Left renal cortex interstitium (tissue), 4 donors: ENCODE results near the gene EPHA1. TPM values are rescaled to one million over a fixed set of nuclear protein-coding genes. Genes with fewer than 3 reads are reported as not detected.
"Not testable (repeated sequence)": the region's sequence is repeated elsewhere in the genome, so short reads cannot be mapped to it uniquely, and the experiment has no call there.

ENCODE experiments used
- DNase-seq, 4 donors: peaks; one replicate each; pipeline ENCODE4 v3.0.0-alpha.2; 2013; ENCODE audit warnings: low read depth in 4 of 4, low spot score in 2 of 4, missing footprints in 1 of 4
- polyA plus RNA-seq, 4 donors: library from polyadenylated mRNA; unstranded; fragments of 120-200 nt; gene quantifications; one replicate each; pipeline ENCODE4 v1.2.1, GENCODE V29; 2013; ENCODE audit not compliant: insufficient read length in 4 of 4

EPHA1 gene
- polyA plus RNA-seq, 4 donors: 16.3 to 20.4 (median 18.9) TPM

DNA sequence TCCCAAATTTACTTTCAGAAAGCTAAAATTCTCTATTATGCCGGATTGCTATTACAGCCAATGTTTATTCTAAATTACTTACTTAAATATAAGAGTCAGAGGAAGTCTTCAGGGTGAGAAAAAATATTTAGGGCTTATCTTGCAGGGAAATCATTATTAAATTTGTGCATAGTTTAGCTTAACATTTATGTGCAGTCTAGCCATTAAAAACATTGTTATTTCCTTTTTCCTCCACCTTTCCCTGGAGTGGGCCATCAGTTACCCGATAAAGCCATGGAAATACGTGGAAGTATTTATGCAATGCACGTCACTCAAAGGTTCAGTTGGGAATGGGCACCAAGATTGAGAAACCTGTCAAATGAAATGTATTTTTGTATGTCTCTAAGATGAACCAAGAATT lies 25.1 kb upstream of the EPHA1 start:
- DNase-seq: no peak

DNA sequence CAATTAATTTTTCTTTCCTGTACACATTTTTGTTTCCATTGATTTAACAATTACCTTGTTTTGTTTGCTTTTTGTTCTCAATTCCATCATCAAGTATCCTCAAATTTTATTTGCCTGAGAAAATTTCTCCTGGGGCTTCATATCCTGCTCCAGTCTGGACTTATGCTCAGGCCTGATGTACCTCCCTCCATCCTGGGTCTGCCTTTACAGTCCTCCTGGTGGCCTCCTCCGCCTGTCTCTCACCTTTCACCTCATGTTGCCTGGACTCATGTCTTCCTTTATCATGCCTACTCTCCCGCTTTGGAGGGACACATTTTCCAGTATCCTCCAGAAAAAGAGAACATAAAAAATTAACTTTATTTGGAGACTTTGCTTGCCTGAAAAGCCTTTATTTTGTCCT lies 22.5 kb upstream of the EPHA1 start:
- no peak for DNase-seq

DNA sequence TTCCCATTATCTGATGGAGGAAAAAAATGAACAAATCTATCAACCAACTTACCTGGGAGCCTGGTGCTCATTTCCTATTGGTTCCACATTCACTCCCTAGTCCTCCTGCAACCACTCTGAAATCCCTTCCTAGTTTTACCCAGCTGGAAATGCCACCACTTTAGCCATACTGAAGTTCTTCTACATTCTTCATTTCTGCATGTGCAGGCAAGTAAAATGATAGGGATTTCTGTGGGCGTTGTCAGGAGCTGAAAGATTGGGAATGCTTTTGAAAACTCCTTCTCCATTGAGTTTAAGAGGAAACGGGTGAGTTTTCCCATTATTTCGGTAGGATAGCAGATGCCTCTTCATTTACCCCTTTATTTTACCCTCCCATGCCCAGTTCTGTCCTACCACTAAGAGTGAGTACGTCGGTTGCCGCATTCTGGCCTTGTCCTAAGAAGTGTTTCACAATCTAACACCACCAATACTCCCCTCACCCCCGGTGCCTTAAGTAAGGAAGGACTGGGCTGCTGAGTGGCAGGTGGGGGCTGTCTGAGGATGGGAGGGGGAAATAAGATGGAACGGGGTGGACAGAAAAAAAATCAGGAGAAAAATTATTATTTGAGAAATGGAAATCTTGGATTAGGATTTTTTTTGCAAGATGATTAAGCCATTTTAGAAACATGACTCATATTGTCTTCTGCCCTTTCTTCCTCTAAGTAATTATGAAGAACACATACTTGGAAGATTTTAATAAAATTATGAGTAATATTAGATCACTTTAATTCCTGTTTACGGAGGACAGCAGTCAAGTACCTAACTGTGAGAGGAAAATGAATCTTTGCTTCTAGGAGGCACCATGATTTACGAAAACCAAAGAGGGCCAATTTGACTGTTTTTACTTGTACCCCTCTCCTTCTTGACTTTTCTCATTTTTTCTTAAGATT lies 21.4 kb upstream of the EPHA1 start:
- no peak for DNase-seq

DNA sequence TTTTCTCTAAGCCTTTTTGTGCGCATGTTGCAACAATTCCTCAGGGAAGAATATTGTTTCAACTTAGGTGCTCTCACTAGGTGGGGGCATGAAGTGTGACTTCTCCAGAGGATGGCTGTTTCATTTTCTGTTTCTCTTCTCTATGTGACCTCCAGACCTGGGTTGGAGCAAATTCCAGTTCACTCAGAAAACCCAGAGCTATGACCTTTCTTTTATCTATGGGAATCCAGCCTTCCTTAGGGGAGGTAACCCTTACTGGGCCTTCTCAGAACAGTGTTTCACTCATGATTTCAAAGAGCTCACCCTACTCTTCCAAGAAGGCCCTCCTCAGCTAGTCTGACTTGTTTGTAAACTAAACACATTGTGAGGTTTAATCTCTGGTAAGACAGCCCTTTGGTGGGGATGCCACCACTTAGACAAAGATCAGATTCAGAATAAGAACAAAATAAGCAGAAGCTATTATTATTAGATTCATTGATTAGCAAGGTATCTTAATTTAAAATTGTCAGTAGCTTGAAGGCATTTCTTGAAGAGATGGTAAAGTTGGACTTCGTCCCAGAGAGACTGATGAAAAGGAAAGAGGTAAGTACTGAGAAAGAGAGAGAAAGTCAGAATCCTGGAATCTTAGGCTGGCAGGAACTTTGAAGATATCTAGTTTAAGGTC lies 18.0 kb upstream of the EPHA1 start:
- DNase-seq: no peak

DNA sequence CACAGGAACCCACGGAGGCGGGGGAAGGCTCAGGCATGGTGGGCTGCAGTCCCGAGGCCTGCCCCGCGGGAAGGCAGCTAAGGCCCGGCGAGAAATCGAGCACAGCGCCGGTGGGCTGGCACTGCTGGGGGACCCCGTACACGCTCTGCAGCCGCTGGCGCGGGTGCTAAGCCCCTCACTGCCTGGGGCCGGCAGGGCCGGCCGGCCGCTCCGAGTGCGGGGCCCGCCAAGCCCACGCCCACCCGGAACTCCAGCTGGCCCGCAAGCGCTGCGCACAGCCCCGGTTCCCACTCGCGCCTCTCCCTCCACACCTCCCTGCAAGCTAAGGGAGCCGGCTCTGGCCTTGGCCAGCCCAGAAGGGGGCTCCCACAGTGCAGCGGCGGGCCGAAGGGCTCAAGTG lies 15.8 kb upstream of the EPHA1 start:
- not testable (repeated sequence) for DNase-seq

DNA sequence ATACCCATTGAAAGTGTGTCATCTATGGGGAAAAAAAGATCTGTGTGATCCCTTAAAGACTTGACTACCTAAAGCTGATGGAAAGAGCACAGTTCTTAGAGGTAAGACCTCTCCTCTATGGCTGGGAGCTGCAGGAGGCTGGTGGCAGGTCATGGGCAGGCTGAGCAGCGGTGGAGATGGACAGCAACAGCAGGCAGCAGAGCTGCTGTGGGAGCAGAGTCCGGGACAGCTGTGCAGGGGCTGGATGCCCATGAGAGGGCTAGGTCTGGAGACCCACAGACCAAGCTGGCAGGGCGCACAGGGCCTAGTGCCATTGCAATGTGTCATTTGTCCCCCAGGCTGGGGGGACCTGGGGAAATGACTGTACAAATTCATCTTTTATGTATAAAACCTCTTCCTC lies 13.4 kb upstream of the EPHA1 start:
- no peak for DNase-seq

DNA sequence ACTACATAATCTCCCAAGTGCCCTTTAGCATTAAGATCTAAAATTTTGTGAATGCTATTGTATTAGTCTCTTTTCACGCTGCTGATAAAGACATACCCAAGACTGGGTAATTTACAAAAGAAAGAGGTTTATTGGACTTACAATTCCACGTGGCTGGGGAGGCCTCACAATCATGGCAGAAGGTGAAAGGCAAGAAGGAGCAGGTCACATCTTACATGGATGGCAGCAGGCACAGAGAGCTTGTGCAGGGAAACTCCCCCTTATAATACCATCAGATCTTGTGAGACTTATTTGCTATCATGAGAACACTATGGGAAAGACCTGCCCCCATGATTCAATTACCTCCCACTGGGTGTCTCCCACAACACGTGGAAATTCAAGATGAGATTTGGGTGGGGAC lies 12.0 kb upstream of the EPHA1 start:
- DNase-seq: not testable (repeated sequence)

DNA sequence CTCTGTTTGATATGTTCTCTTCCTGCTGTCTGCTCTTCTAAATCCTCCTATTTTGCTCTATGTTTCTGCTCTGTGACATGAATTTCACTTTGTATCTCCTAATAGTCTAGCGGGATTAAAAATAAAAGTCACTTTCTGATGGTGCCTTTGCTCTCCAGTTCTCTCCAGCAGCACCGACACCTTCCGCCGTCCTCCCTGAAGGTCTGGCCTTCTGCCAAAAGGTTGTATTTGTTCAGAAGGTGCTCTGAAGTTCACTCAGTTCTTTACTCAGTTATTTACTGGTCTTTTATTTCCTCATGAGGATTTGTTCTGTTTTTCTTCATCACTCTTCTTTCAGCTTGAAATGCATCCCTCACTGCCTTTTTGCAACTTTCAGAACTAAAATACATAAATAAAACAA lies 11.2 kb upstream of the EPHA1 start:
- DNase-seq: no peak

DNA sequence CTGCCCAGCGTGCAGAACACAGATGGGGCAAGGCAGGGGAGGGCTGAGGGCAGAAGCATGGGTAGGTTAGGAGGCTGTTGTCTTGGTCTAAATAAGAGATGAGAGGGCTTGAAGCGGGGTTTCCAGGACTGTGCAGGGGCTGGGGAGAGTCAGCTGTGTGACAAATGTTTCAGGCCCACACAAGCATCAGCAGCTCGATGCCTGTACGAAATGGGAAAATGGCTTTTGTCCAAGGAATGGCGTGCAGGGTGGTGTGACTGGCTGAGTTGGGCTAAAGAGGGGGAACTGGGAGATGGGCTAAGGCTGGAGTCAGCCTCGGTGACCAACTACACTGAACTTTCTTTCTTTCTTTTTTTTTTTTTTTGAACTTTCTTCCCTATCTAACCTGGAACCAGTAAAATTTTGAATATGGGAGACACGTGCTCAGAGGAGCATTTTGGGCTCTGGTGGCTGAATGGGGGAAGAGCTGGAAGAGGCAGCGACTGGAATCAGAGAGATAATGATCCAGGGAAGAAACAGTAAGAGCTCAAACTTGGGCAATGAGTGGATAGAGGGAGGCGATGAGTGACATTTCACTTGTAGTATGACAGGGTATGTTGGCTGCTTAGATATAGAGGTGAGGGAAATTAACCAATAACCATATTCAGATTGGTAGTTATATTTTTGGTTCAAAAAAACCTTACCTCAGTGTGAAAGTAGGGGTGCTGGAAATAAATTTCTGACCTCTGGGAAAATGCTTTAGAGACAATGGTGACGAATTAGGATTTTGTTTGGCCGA lies 10.2 kb upstream of the EPHA1 start:
- DNase-seq: no peak

DNA sequence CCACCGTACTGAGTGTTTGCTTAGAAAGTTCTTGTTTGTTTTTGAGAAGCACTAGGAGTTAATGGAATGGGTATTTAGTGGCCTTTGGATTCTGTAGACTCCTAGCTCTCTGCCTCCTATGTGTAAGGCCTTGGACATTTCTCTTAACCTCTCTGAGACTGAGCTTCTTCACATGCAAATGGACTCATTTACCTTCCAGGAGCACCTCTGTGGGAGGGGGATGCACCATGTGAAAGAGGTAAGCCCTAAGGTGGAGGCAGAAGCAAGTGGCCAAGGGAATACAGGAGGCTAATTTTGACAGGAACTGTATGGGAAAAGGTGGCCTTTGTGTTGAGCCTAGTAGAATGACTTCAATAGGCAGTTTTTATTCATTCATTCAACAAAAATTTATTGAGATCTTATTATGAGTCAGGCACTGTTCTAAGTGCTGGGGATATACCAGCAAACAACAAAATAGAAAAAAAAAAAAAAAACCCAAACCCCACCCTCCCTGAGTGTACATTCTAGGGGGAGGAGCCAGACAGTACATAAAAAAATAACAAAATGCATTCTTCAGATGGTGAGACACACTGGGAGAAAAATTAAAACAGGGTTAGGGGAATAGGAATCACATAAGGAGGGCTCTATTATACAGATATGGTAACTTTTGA lies 9.2 kb upstream of the EPHA1 start:
- no peak for DNase-seq

DNA sequence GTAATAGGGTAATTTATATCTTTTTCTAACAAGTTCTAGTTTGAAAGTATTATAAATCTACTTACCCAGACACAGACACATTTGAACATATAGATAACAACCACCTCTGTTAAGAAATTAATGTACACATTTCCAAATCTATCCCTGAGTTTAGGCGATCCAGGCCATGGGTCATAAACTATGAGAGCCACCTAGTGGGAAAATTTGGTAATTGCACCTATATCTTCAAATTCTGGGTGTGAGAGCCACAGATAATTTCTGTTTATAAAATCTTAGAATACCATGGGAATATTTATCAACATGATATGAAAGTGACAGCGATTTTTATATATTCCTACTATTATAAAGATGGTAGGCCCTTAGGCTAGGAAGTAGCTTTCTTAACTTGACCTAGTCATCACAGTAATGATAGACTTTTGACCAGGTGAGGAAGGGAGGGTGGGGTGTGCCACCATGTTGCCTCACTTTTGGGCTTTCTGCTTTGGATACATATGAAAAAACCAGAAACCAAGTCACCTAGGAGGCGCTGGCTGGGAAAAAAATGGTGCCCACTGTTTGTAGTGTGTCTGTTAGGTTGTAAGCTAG lies 8.0 kb upstream of the EPHA1 start:
- DNase-seq: no peak

DNA sequence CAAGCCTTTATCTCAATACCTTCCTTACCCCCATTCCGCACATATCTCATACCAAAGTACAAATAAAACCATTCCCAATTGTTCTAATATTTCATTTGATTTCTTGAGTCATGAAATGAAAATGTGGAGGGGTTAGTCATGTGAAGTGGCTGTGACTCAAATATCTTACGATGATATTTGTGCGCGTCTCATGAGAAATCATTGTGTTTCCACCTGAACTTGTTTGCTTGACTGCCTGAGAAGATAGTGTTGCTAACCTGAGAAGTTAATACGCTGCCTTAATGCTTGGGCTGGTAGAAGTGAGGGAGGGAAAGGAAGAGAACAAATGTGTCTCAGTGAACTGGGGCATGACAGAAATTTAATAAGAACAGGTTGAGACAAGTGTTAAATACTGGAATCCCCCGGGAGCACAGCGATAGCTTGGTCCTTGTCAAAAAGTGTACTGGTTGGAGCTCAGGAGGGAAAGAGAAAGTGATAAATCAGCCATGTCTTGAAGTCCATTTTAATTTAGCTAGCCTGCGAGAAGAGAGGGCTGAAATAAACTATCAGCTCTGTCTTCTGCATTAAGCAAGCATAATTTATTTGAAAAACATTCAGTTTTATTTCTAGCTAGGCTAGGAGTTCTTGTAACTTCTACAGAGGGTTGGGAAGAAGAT lies 7.2 kb upstream of the EPHA1 start:
- DNase-seq: no peak

DNA sequence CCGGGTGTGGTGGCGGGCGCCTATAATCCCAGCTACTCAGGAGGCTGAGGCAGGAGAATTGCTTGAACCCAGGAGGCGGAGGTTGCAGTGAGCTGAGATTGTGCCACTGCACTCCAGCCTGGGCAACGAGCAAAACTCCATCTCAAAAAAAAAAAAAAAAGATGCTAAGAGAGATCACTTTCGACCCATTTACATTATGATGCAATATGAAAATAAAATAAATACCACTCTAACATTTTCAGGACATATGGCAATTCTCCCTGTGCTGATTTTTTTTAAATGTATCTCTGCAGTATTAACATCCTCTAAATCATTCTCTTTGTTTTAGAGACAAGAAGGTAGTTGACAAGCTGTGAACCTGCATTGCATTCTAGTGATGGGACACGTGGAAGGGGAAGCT lies 6.6 kb upstream of the EPHA1 start:
- DNase-seq: not testable (repeated sequence)

DNA sequence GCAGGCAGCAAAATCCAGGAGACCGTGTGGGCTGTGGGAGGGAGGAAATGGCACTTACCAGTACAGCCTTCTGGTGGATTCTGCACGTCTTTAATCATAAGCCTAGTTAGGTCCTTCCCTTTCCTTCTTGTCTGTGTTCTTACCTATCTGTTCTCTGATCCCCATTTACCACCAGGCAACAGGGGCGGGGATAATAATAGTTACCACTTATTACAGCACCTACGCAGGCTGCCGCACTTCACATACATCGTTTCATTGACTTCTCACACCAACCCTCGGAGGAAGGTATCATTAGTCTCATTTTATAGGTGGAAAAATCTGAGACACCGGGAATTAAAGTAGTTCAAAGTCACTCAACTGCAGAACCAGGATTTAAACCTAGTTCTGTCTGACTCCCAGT lies 4.5 kb upstream of the EPHA1 start:
- no peak for DNase-seq

DNA sequence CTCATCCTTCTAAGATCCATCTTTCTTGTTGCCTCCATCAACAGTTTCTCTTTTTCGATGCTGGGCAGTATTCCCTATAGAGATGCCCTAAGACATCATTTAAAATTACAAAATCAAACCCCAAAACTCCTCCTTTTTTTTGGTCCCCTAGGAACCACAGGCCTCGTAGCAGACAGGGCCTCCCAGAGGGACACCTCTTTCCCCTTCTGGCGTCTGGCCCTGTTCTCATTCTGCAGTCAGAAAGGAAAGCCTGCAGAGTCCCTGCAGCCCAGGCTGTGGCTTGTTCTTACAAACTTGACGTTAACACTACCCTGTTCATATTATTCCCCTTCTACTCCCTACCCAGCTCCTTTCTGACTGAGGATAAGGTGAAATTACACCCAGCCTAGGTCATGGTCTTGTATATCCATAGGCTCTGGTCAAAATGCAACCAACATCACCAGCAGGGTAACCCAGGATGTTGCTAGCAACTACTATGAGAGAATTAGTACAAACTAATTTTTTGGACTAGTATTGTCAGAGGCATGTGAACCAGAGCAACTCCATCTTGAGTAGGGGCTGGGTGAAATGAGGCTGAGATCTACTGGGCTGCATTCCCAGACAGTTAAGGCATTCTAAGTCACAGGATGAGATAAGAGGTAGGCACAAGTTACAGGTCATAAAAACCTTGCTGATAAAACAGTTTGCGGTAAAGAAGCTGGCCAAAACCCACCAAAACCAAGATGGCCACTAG lies 3.5 kb upstream of the EPHA1 start:
- DNase-seq: no peak

DNA sequence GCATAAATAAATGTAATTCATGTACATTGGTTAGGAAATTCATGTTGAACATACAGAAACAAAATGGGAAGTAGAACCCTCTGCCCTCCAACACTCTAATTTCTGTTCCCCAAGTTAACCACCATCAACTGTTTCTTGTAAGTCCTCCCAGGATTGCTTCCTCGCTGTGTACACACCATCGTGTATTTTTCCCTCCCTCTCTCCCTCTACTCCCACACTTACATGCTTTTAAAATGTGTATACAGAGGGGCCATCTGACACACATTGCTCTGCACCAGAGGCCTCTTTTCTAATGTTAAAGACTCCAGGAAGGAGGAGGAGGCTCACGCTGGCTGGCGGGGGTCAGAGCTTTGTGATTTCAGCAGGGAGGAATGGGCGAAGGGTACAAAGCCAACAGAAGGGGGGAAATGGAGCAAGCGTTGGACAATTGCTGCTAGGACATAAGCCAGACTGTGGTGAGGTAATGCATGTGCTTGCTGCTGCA lies 1.9 kb upstream of the EPHA1 start:
- no peak for DNase-seq

DNA sequence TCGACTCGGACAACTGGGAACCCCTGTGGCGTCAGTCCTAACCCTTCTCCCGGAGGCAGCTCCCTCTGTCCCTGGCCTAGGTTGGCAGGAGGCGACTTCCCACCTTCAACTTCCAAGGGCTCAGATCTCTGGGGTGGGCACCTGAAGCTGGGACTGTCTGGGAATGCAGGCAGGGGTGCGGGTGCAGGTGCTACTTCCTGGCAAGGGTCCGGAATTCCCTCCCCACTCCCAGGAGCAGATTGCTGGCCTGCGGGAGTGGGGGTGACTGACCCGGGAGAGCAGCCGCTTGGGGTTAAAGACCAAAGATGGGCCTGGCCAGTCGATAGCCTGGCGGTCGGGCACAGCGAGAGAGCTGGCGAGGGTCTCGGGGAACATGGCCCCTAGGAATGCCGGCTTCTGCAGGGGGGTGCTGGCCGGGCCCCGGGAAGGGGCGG lies 387 bp downstream of the EPHA1 start:
- DNase-seq: no peak

DNA sequence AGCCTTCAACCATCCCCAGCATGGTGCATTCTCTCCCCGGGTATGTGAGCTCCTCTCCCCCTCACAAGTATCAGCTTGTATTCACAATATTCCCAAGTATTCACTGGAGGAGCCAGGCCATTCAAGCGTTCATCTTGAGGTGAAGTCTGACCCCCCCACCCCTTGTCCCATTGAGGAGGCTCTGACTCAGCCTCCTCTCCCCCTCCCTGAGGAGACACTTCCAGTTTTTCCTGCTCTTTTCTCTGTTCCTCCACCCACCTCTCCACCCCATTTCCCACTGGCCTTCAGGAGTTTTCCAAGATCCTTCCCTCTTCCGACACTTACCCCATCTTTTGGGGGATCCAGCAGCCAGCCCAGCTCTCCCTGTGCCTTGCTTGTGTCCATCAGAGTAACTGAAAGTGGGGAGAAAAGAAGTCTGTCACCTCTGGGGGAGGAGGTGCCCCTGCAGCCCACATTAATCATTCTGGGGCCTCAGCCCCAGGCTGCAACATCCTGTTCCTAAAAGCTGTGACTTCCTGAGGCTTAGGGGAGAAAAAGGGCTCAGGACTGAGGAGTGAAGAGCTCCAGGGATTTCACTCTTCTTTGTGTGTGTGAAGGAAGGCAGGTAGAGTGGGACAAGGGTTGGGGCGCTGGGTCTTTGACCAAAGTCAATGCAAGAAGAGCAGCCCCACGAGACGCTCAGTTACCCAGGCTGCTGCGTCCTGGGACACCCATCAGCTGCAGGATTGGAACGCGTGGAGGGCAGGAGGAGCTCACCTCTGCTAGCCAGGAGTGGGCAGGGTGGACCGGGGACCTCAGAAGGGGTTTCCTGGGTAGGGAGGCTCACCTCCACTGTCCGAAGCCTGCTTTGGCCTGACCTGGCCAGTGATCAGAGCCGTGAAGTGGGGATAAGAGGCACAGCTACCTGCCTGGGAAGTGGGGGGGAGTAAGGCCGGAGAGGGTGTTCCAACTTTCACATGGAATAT lies 1.1 kb downstream of the EPHA1 start:
- no peak for DNase-seq
